GM23338 (cell line): ENCODE data around the gene KIF22.

Experiments used
- CREB1 ChIP-seq: fragments of 250-450 bp; sonication (Bioruptor Pico); IDR thresholded peaks from 2 replicates; pipeline ENCODE4 v1.5.0; 2020; ENCODE audit warnings: low read depth, mild to moderate bottlenecking, moderate library complexity
- CTCF ChIP-seq, 2 experiments: fragments of 200-600 bp in 1 of 2; sonication (generic) in 1 of 2; conservative IDR thresholded peaks; 2 replicates each; pipeline versions ENCODE4 v1.5.1 to v1.6.1; 2016 to 2017; ENCODE audit warnings: antibody characterized with exemption in 2 of 2, low read depth in 2 of 2, mild to moderate bottlenecking in 2 of 2, moderate library complexity in 1 of 2
- JUNB ChIP-seq: IDR thresholded peaks from one replicate; pipeline ENCODE4 v1.6.1; 2016; ENCODE audit warnings: antibody characterized with exemption; ENCODE audit not compliant: unreplicated experiment
- STAT1 ChIP-seq: IDR thresholded peaks from one replicate; pipeline ENCODE4 v1.6.1; 2016; ENCODE audit warnings: antibody characterized with exemption; ENCODE audit not compliant: unreplicated experiment

GRCh38 chr16:29837841-29838240 lies 47.3 kb downstream of the KIF22 start:
- TF ChIP-seq CREB1 (CRISPR knock-in tag) (no peak), CTCF (conservative IDR thresholded peaks at IDR 0.05; ENCODE audit: low read depth in 2 of 2) (no peak), JUNB (no peak), STAT1 (no peak)
